ENCODE data around the gene DISP1.

Gene DISP1, protein sequence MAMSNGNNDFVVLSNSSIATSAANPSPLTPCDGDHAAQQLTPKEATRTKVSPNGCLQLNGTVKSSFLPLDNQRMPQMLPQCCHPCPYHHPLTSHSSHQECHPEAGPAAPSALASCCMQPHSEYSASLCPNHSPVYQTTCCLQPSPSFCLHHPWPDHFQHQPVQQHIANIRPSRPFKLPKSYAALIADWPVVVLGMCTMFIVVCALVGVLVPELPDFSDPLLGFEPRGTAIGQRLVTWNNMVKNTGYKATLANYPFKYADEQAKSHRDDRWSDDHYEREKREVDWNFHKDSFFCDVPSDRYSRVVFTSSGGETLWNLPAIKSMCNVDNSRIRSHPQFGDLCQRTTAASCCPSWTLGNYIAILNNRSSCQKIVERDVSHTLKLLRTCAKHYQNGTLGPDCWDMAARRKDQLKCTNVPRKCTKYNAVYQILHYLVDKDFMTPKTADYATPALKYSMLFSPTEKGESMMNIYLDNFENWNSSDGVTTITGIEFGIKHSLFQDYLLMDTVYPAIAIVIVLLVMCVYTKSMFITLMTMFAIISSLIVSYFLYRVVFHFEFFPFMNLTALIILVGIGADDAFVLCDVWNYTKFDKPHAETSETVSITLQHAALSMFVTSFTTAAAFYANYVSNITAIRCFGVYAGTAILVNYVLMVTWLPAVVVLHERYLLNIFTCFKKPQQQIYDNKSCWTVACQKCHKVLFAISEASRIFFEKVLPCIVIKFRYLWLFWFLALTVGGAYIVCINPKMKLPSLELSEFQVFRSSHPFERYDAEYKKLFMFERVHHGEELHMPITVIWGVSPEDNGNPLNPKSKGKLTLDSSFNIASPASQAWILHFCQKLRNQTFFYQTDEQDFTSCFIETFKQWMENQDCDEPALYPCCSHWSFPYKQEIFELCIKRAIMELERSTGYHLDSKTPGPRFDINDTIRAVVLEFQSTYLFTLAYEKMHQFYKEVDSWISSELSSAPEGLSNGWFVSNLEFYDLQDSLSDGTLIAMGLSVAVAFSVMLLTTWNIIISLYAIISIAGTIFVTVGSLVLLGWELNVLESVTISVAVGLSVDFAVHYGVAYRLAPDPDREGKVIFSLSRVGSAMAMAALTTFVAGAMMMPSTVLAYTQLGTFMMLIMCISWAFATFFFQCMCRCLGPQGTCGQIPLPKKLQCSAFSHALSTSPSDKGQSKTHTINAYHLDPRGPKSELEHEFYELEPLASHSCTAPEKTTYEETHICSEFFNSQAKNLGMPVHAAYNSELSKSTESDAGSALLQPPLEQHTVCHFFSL (N-terminal part only)

DNA sequence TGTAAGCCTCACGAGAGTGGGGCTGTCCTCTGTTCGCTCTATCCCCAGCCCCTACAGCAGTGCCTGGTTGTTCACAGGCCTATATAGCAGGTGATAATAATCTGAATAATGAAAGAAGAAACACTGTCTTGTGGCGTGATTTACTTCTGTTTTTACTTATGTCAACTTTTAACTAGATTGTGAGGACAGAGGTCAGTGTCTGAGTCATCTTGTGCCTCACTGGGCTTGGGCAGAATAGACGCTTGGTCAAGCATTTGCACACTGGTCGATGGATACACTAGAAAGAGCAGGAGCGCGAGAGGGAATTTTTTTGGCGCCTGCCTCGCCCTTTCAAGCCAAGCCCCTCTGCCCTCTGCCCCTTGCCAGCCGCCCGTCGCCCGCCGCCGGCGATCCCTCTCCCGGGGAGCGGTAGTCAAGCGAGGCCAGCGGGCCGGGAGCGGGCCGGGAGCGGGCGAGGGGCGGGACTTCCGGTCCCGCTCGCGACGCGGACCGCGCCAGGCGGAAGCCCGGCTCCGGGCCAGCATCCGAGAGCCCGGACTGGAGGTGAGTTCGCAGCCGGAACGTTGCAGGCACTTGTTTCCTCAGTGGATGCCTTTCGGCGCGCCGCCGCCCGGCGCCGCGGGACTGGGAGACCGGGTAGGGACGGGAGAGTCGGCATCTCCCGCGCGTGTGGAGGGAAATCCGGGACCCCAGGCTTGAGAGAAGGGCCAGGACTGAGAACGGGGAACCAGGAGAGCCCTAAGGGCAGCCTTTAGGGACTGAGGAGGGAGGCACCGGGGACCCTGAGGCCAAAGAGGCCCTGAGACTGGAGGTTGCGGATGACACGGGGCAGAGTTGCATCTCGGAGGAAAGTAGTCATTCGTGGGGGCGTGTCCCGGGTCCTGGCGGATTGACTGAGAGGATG, at the start of gene DISP1:
DISP1 (plus strand) TSS at position 504 of the 904 bp plus-strand sequence. CDS start 127,785 bp downstream, outside the sequence.
- Histone ChIP-seq H3K36me3 (ENCODE audit: control insufficient read depth in 5 of 5, insufficient read depth in 5 of 5, low read length in 5 of 5) (no peaks in the 10 kb centered on the region), H3K27me3 (ENCODE audit: control insufficient read depth in 5 of 5, insufficient read depth in 4 of 5, low read length in 5 of 5) (no peaks in the 10 kb centered on the region), H3K4me1 (ENCODE audit: control insufficient read depth in 5 of 5, insufficient read depth in 5 of 5, low read length in 5 of 5) (peaks cover 3 to 19% (median 16%) of the 10 kb centered on the region in 5 donors), H3K4me3 (ENCODE audit: low read depth in 1 of 5, low read length in 5 of 5) (peak within 1 kb of the TSS; percentile 88 to 97 (median 93)), H3K9ac (ENCODE audit: low read length in 5 of 5) (peak within 1 kb of the TSS; percentile 93 to 98 (median 95)), H3K27ac (ENCODE audit: low read depth, low read length) (peak within 1 kb of the TSS; percentile 98), H3K9me3 (ENCODE audit: control insufficient read depth in 5 of 5, low read length in 5 of 5) (no peaks in the 10 kb centered on the region)

GRCh38 chr1:222767152-222767571, 47.7 kb upstream of the DISP1 start:
- H3K9me3 ChIP-seq (ENCODE audit: control insufficient read depth in 5 of 5, low read length in 5 of 5) = peaks cover 5 to 14% (median 9%) of the 10 kb centered on the region in 5 donors
- no peak overlapping the region for H3K27ac ChIP-seq (ENCODE audit: low read depth, low read length)
- H3K36me3 ChIP-seq (ENCODE audit: control insufficient read depth in 5 of 5, insufficient read depth in 5 of 5, low read length in 5 of 5) = no peaks in the 10 kb centered on the region
- no peaks in the 10 kb centered on the region for H3K27me3 ChIP-seq (ENCODE audit: control insufficient read depth in 5 of 5, insufficient read depth in 4 of 5, low read length in 5 of 5)
- no peak overlapping the region for H3K9ac ChIP-seq (ENCODE audit: low read length in 5 of 5)
- H3K4me3 ChIP-seq (ENCODE audit: low read depth in 1 of 5, low read length in 5 of 5) = no peak overlapping the region
- H3K4me1 ChIP-seq (ENCODE audit: control insufficient read depth in 5 of 5, insufficient read depth in 5 of 5, low read length in 5 of 5) = peaks cover 0 to 4% (median 0%) of the 10 kb centered on the region in 5 donors

DNA sequence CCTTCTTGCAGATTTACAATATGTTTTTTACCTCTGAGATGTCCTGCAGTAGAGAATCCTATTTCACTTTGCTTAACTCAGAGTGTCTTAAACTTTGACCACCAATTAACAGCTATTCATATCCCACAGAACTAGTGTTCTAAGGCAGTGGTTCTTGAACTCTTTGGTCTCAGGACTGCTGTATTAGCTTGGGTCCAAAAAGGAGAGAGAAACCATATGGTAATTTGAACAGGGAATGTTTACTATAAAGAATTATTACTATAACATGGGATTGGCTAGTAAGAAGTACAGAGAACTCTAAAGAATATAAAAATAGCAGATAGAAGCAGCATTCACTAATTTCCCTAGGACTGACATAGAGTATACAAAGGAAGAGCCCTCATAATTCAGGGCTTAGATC, 46.2 kb upstream of the DISP1 start:
- H3K27me3 ChIP-seq (ENCODE audit: control insufficient read depth in 5 of 5, insufficient read depth in 4 of 5, low read length in 5 of 5) = no peaks in the 10 kb centered on the region
- no peak overlapping the region for H3K27ac ChIP-seq (ENCODE audit: low read depth, low read length)
- H3K4me3 ChIP-seq (ENCODE audit: low read depth in 1 of 5, low read length in 5 of 5) = peak overlapping the region in 2 of 5 donors; percentile 13 to 35
- no peaks in the 10 kb centered on the region for H3K36me3 ChIP-seq (ENCODE audit: control insufficient read depth in 5 of 5, insufficient read depth in 5 of 5, low read length in 5 of 5)
- H3K4me1 ChIP-seq (ENCODE audit: control insufficient read depth in 5 of 5, insufficient read depth in 5 of 5, low read length in 5 of 5) = peaks cover 0 to 7% (median 4%) of the 10 kb centered on the region in 5 donors
- H3K9me3 ChIP-seq (ENCODE audit: control insufficient read depth in 5 of 5, low read length in 5 of 5) = peaks cover 5 to 14% (median 9%) of the 10 kb centered on the region in 5 donors
- H3K9ac ChIP-seq (ENCODE audit: low read length in 5 of 5) = no peak overlapping the region

GRCh38 chr1:222769181-222769580, 45.7 kb upstream of the DISP1 start:
- H3K27me3 ChIP-seq (ENCODE audit: control insufficient read depth in 5 of 5, insufficient read depth in 4 of 5, low read length in 5 of 5) = no peaks in the 10 kb centered on the region
- no peak overlapping the region for H3K9ac ChIP-seq (ENCODE audit: low read length in 5 of 5)
- no peak overlapping the region for H3K27ac ChIP-seq (ENCODE audit: low read depth, low read length)
- peaks cover 5 to 14% (median 9%) of the 10 kb centered on the region in 5 donors for H3K9me3 ChIP-seq (ENCODE audit: control insufficient read depth in 5 of 5, low read length in 5 of 5)
- H3K36me3 ChIP-seq (ENCODE audit: control insufficient read depth in 5 of 5, insufficient read depth in 5 of 5, low read length in 5 of 5) = no peaks in the 10 kb centered on the region
- peak overlapping the region in 3 of 5 donors; percentile 9 to 35 (median 13) for H3K4me3 ChIP-seq (ENCODE audit: low read depth in 1 of 5, low read length in 5 of 5)
- H3K4me1 ChIP-seq (ENCODE audit: control insufficient read depth in 5 of 5, insufficient read depth in 5 of 5, low read length in 5 of 5) = peaks cover 0 to 7% (median 4%) of the 10 kb centered on the region in 5 donors

DNA sequence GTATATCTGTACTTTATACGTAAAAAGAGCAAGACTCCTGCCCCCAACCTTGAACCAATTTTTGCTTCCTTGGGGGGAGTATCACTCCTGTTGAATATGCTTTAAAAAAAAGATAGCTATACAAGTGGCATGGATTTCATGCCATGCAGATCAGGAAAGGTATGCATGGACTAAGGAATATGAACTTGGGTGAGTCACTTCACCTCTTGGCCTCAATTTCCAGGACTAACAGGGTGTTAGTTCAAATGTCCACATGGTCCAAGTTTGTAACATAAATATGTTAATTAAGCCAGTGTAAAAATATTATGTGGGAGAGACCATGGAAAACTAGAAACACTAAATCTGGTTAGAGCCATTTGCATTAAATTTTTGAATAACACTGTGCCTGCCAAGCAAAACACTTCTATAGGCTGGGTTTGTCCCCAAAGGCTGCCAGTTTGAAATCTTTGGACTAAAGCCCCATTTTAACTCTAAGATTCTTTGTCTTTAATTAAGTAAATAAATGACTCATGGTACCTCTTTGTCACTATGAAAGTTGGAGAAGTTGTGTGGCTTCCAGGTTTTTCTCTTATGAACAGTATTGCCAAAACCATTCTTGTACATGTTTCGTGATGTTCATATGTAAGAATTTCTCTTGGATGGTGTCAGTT, 44.7 kb upstream of the DISP1 start:
- Histone ChIP-seq H3K27me3 (ENCODE audit: control insufficient read depth in 5 of 5, insufficient read depth in 4 of 5, low read length in 5 of 5) (no peaks in the 10 kb centered on the region), H3K4me3 (ENCODE audit: low read depth in 1 of 5, low read length in 5 of 5) (no peak overlapping the region), H3K27ac (ENCODE audit: low read depth, low read length) (no peak overlapping the region), H3K9ac (ENCODE audit: low read length in 5 of 5) (no peak overlapping the region), H3K4me1 (ENCODE audit: control insufficient read depth in 5 of 5, insufficient read depth in 5 of 5, low read length in 5 of 5) (peaks cover 0 to 7% (median 4%) of the 10 kb centered on the region in 5 donors), H3K36me3 (ENCODE audit: control insufficient read depth in 5 of 5, insufficient read depth in 5 of 5, low read length in 5 of 5) (no peaks in the 10 kb centered on the region), H3K9me3 (ENCODE audit: control insufficient read depth in 5 of 5, low read length in 5 of 5) (peaks cover 5 to 14% (median 9%) of the 10 kb centered on the region in 5 donors)

- Histone ChIP-seq H3K4me1 (ENCODE audit: control insufficient read depth in 5 of 5, insufficient read depth in 5 of 5, low read length in 5 of 5) (peaks cover 0 to 7% (median 4%) of the 10 kb centered on the region in 5 donors), H3K9ac (ENCODE audit: low read length in 5 of 5) (no peak overlapping the region), H3K27ac (ENCODE audit: low read depth, low read length) (no peak overlapping the region), H3K27me3 (ENCODE audit: control insufficient read depth in 5 of 5, insufficient read depth in 4 of 5, low read length in 5 of 5) (no peaks in the 10 kb centered on the region), H3K9me3 (ENCODE audit: control insufficient read depth in 5 of 5, low read length in 5 of 5) (peaks cover 5 to 14% (median 9%) of the 10 kb centered on the region in 5 donors), H3K4me3 (ENCODE audit: low read depth in 1 of 5, low read length in 5 of 5) (peak overlapping the region in 1 of 5 donors; percentile 26), H3K36me3 (ENCODE audit: control insufficient read depth in 5 of 5, insufficient read depth in 5 of 5, low read length in 5 of 5) (no peaks in the 10 kb centered on the region)
Measured at GRCh38 chr1:222772996-222773379, 41.9 kb upstream of the DISP1 start.

- Histone ChIP-seq H3K4me1 (ENCODE audit: control insufficient read depth in 5 of 5, insufficient read depth in 5 of 5, low read length in 5 of 5) (peaks cover 0 to 6% (median 0%) of the 10 kb centered on the region in 5 donors), H3K9me3 (ENCODE audit: control insufficient read depth in 5 of 5, low read length in 5 of 5) (no peaks in the 10 kb centered on the region), H3K27me3 (ENCODE audit: control insufficient read depth in 5 of 5, insufficient read depth in 4 of 5, low read length in 5 of 5) (no peaks in the 10 kb centered on the region), H3K36me3 (ENCODE audit: control insufficient read depth in 5 of 5, insufficient read depth in 5 of 5, low read length in 5 of 5) (no peaks in the 10 kb centered on the region), H3K27ac (ENCODE audit: low read depth, low read length) (no peak overlapping the region), H3K4me3 (ENCODE audit: low read depth in 1 of 5, low read length in 5 of 5) (no peak overlapping the region), H3K9ac (ENCODE audit: low read length in 5 of 5) (no peak overlapping the region)
Measured at GRCh38 chr1:222777463-222777862, 37.4 kb upstream of the DISP1 start.

DNA sequence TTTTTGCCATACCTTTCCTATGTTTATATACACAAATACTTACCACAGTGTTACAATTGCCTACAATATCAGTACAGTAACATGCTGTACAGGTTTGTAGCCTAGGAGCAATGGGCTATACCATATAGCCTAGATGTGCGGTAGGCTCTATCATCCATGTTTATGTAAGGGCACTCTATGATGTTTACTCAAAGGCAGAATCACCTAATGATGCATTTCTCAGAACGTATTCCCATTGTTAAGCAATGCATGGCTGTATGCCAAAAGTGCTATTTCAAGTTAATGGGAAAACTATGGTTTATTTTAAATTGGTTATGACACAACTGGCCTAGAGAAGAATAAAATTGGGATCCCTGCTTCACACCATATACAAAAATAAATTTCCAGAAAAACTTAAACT, 36.9 kb upstream of the DISP1 start:
- no peak overlapping the region for H3K27ac ChIP-seq (ENCODE audit: low read depth, low read length)
- H3K36me3 ChIP-seq (ENCODE audit: control insufficient read depth in 5 of 5, insufficient read depth in 5 of 5, low read length in 5 of 5) = no peaks in the 10 kb centered on the region

More for the DNA sequence above, 36.9 kb upstream of the DISP1 start:
- no peaks in the 10 kb centered on the region for H3K9me3 ChIP-seq (ENCODE audit: control insufficient read depth in 5 of 5, low read length in 5 of 5)
- peaks cover 0 to 2% (median 0%) of the 10 kb centered on the region in 5 donors for H3K4me1 ChIP-seq (ENCODE audit: control insufficient read depth in 5 of 5, insufficient read depth in 5 of 5, low read length in 5 of 5)
- H3K27me3 ChIP-seq (ENCODE audit: control insufficient read depth in 5 of 5, insufficient read depth in 4 of 5, low read length in 5 of 5) = no peaks in the 10 kb centered on the region
- no peak overlapping the region for H3K4me3 ChIP-seq (ENCODE audit: low read depth in 1 of 5, low read length in 5 of 5)
- no peak overlapping the region for H3K9ac ChIP-seq (ENCODE audit: low read length in 5 of 5)

All from subcutaneous abdominal adipose tissue (tissue), 5 donors.